ENCODE results near the gene SHC4.

- no peak for TF ChIP-seq CTCF (conservative IDR thresholded peaks at IDR 0.05)
- no peak for TF ChIP-seq EZH2 (IDR thresholded peaks at IDR 0.05; ENCODE audit: low read depth)
These were observed 105.3 kb downstream of the SHC4 start for GRCh38 chr15:48858401-48858800.

Data from PC-9 (cell line).